NB4 (cell line): ENCODE measurements around the gene KIRREL3.

Experiments
- DNase-seq: peaks from one replicate; pipeline ENCODE4 v3.0.0; 2010; ENCODE audit warnings: low read depth
- H3K4me3 ChIP-seq: one replicate; pipeline ENCODE4 v1.5.1; 2011; ENCODE audit warnings: mild to moderate bottlenecking, low read depth, low read length, moderate library complexity
- CTCF ChIP-seq: IDR thresholded peaks from one replicate; pipeline ENCODE4 v1.5.1; 2012; ENCODE audit warnings: low read depth, low read length
- MAX ChIP-seq: IDR thresholded peaks from 2 replicates; pipeline ENCODE4 v1.6.1; 2011; ENCODE audit warnings: low read depth, low read length
- MYC ChIP-seq: IDR thresholded peaks from 2 replicates; pipeline ENCODE4 v1.6.1; 2011; ENCODE audit warnings: low read depth, low read length
- POLR2A ChIP-seq: IDR thresholded peaks from 2 replicates; pipeline ENCODE4 v1.6.1; 2011; ENCODE audit warnings: mild to moderate bottlenecking; ENCODE audit not compliant: insufficient read length; ENCODE audit errors: extremely low read depth

KIRREL3 gene

GRCh38 chr11:126989942-126990715 is 10.4 kb downstream of the KIRREL3 start:
- TF ChIP-seq MYC (no peak), CTCF (peak; percentile 99)
- no peak overlapping the region for H3K4me3 ChIP-seq
- DNase-seq, result peak; percentile 62

GRCh38 chr11:126988655-126989054 is 11.9 kb downstream of the KIRREL3 start:
- DNase-seq, result no peak
- no peak for TF ChIP-seq MYC
- TF ChIP-seq POLR2A, result no peak
- TF ChIP-seq MAX, result no peak
- no peak for TF ChIP-seq CTCF
- no peak overlapping the region for H3K4me3 ChIP-seq

GRCh38 chr11:126981635-126982034 is 18.9 kb downstream of the KIRREL3 start:
- no peak overlapping the region for H3K4me3 ChIP-seq
- TF ChIP-seq MAX, result no peak
- no peak for TF ChIP-seq POLR2A
- TF ChIP-seq MYC, result no peak
- no peak for TF ChIP-seq CTCF
- no peak for DNase-seq

- DNase-seq, result no peak
Measured at GRCh38 chr11:126978911-126979310, 21.7 kb downstream of the KIRREL3 start.

GRCh38 chr11:126978165-126978564 is 22.4 kb downstream of the KIRREL3 start:
- TF ChIP-seq POLR2A (no peak), MYC (no peak), MAX (no peak), CTCF (no peak)
- no peak for DNase-seq
- H3K4me3 ChIP-seq, result no peak overlapping the region

More at GRCh38 chr11:126978911-126979310, 21.7 kb downstream of the KIRREL3 start:
- TF ChIP-seq POLR2A (no peak), MAX (no peak), MYC (no peak), CTCF (no peak)
- no peak overlapping the region for H3K4me3 ChIP-seq
